Loucy (cell line): ENCODE measurements around the gene RIPOR2.

ENCODE experiments used
- EZH2phosphoT487 ChIP-seq: fragments of 200-600 bp; IDR thresholded peaks from 2 replicates; pipeline ENCODE4 v1.6.1; 2018; ENCODE audit warnings: antibody characterized with exemption, mild to moderate bottlenecking, moderate library complexity, borderline replicate concordance
- TF ChIP-seq, protein P1 (sequence below): fragments of 200-600 bp; sonication (generic); conservative IDR thresholded peaks from 2 replicates; pipeline ENCODE4 v1.5.1; 2014; ENCODE audit warnings: mild to moderate bottlenecking, antibody characterized with exemption, low read length

GRCh38 chr6:24981386-24981760 is 45.6 kb upstream of the RIPOR2 start:
- TF ChIP-seq, protein P1, sequence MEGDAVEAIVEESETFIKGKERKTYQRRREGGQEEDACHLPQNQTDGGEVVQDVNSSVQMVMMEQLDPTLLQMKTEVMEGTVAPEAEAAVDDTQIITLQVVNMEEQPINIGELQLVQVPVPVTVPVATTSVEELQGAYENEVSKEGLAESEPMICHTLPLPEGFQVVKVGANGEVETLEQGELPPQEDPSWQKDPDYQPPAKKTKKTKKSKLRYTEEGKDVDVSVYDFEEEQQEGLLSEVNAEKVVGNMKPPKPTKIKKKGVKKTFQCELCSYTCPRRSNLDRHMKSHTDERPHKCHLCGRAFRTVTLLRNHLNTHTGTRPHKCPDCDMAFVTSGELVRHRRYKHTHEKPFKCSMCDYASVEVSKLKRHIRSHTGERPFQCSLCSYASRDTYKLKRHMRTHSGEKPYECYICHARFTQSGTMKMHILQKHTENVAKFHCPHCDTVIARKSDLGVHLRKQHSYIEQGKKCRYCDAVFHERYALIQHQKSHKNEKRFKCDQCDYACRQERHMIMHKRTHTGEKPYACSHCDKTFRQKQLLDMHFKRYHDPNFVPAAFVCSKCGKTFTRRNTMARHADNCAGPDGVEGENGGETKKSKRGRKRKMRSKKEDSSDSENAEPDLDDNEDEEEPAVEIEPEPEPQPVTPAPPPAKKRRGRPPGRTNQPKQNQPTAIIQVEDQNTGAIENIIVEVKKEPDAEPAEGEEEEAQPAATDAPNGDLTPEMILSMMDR = no peak
- no peak for TF ChIP-seq EZH2phosphoT487
